Kidney epithelial cell (primary cell): ENCODE results near the gene HOXA1. TPM values are rescaled to one million over a fixed set of nuclear protein-coding genes. Genes with fewer than 3 reads are reported as not detected.
A peak's percentile ranks its signal among the peaks of the same experiment; 100 is the strongest.

Source experiments
- DNase-seq: peaks from one replicate; pipeline ENCODE4 v3.0.0-alpha.2; 2010; ENCODE audit warnings: low read depth
- H3K27me3 ChIP-seq: 2 replicates; pipeline ENCODE4 v1.6.0; 2011; ENCODE audit warnings: low read length; ENCODE audit not compliant: control insufficient read depth, insufficient read depth
- H3K36me3 ChIP-seq: 2 replicates; pipeline ENCODE4 v1.5.1; 2011; ENCODE audit warnings: low read length; ENCODE audit not compliant: control insufficient read depth, insufficient read depth
- H3K4me3 ChIP-seq: 2 replicates; pipeline ENCODE4 v1.5.1; 2011; ENCODE audit warnings: low read depth, mild to moderate bottlenecking, control low read depth, low read length
- CTCF ChIP-seq: IDR thresholded peaks from 2 replicates; pipeline ENCODE4 v1.5.1; 2011; ENCODE audit warnings: mild to moderate bottlenecking, moderate library complexity, low read length, control low read depth, inconsistent platforms; ENCODE audit not compliant: insufficient read depth, poor library complexity, severe bottlenecking
- total RNA-seq: library from RNA; depleted of rRNA; stranded (reverse); fragments of >200 nt; gene quantifications from 2 replicates; pipeline ENCODE4 v1.2.3, GENCODE V29; 2015

The HOXA1 gene
- total RNA-seq, 1 donor from 2014 or later, result 4.3 TPM

- Histone ChIP-seq H3K36me3 (peaks cover 3% of the 10 kb centered on the region), H3K27me3 (no peaks in the 10 kb centered on the region), H3K4me3 (peak overlapping the region; percentile 74)
- no peak for TF ChIP-seq CTCF
- peak; percentile 76 for DNase-seq
Observed at GRCh38 chr7:27115221-27116026, 19.6 kb upstream of the HOXA1 start.

GRCh38 chr7:27114881-27115220 is 19.1 kb upstream of the HOXA1 start:
- Histone ChIP-seq H3K4me3 (peak overlapping the region; percentile 74), H3K36me3 (peaks cover 3% of the 10 kb centered on the region), H3K27me3 (no peaks in the 10 kb centered on the region)
- no peak for TF ChIP-seq CTCF
- no peak for DNase-seq

- H3K36me3 ChIP-seq, result peaks cover 3% of the 10 kb centered on the region
- H3K27me3 ChIP-seq, result no peaks in the 10 kb centered on the region
- peak overlapping the region; percentile 74 for H3K4me3 ChIP-seq
- TF ChIP-seq CTCF, result no peak
- DNase-seq, result no peak
Observed at GRCh38 chr7:27113991-27114769, 18.4 kb upstream of the HOXA1 start.

- DNase-seq, result no peak
- H3K27me3 ChIP-seq, result no peaks in the 10 kb centered on the region
Observed at GRCh38 chr7:27112955-27113949, 17.5 kb upstream of the HOXA1 start.

More at GRCh38 chr7:27112955-27113949, 17.5 kb upstream of the HOXA1 start:
- H3K36me3 ChIP-seq, result peaks cover 3% of the 10 kb centered on the region
- no peak for TF ChIP-seq CTCF
- H3K4me3 ChIP-seq, result peak overlapping the region; percentile 74
